ENCODE data around the gene MRPS18B.

Gene MRPS18B

DNA sequence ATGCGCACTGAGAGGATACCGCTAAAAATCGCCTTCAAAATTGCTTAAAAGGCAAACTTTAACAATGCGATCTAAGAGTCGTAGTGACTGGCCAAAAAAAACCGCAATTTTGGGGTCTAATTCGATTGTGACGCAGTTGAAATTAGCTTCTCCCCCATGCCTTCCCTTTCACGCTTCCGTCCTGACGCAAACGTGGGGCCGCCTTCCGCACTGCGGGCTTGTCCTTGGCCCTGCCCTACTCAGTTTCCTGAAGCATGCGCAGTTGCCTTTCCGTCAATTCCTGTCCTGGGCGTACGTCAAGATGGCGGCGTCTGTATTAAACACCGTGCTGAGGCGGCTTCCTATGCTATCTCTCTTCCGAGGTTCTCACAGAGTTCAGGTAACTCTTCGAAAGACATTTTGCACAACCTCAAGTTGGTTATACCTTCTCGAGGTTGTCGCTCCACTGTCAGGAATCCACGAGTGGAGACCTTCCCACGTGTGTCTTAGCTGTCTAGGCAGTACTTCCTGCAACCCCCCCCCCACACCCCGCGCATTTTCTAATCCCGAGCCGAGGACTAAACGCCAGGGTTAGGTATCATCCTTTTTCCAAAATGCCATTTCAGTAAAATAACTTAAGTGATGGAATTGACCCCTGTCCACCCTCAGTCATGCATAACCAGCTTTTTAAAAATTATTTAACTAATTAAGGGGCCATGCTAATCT lies at the start of gene MRPS18B:
Gene MRPS18B, plus strand, starts transcription at position 276 of the 705 bp plus-strand sequence. Its CDS starts 26 bp downstream, at position 302.
- peak; percentile 93 to 95 for DNase-seq

DNA sequence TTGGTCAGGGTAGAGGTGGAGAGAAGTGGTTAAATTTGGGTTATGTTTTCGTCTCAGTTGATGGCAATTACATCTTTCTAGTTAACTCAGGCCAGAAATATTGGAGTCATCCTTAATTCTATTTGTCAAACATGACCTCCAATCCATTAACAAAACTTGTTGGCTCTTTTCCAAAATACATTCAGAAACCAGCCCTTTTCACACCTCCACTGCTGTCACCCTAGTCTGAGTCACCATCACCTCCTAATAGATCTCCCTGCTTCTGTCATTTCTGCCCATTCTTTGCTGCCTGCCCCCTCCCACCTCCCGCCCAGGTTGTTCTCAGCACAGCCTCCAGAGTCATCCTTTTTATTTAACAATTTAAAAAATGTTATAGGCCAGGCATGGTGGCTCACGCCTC lies 49.4 kb upstream of the MRPS18B start:
- no peak for DNase-seq

DNA sequence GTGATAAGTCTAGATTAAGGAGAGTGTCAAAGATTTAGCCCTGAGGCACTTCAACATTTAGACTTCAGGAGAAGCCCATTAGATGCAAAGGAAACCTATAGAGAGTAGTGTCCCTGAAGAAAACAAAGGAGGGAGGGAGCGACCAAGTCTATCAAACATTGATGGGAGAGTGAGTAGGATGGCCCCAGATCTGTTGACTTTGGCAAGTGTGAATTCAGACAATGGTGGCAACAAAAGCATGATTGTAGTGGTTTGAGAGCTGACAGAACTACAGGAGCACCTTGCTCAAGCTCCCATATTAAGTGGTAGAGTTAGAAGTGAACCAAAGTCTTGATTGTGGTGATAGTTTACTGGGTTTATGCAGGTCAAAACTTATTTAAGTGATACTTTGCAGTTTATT lies 47.4 kb upstream of the MRPS18B start:
- DNase-seq, result no peak

DNA sequence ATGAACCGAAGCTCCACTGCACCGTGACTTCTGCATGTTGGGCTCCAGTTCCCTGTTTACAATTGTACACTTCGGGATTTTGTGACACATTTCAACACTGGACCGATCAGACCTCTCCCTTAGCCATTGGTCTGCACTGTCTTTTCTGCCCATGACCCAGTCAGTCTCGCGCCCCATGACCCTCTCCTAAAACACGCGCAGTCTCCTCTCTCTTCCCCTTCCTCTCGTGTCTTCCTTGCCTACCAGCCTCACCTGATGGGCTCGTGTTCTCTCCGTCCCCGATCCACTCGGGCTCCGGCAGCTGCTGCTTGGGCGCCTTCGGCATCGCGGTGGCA lies 46.9 kb upstream of the MRPS18B start:
- DNase-seq, result no peak

DNA sequence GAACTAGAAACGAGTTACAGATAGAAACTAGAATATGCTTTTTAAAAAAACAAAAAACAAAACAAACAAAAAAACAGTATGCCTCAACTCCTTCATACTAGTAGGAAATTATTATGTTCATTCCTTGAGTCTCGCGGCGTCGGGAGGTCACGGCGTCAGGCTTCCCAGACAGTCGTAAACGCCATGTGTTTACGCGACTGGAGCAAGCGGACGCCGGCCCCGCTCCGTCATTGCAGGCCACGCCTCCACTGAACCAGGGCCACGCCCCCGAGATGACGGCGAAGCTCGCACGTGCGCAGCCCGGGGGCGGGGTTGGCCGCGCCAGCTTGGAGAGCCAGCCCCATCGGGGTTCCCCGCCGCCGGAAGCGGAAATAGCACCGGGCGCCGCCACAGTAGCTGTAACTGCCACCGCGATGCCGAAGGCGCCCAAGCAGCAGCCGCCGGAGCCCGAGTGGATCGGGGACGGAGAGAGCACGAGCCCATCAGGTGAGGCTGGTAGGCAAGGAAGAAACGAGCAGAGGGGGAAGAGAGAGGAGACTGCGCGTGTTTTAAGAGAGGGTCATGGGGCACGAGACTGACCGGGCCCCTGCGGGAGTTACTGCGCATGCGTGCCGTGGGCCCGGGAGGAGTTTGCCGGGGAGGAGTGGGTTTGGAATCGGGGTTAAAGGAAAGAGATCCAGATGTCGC lies 46.4 kb upstream of the MRPS18B start, which contains the start of gene ABCF1:
Gene ABCF1, plus strand, starts transcription at position 368 of the 687 bp plus-strand sequence. Its CDS starts 46 bp downstream, at position 414.
- DNase-seq, result peak; percentile 91 to 94

DNA sequence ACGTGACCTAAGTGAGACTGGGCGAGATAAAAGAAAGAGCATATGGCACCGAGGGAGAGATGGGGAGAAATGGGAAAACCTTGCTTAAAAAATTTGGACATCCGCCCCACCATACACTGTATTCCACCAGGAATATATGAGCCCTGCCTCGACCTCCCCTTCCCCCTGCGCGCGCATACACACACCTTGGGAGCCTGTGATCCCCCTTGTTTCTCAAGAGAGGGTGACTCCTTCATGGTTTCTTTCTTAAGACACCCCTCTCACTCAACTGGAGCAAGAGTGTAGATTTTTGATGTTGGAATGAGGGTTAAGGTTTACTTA lies 45.9 kb upstream of the MRPS18B start:
- DNase-seq, result no peak

DNA sequence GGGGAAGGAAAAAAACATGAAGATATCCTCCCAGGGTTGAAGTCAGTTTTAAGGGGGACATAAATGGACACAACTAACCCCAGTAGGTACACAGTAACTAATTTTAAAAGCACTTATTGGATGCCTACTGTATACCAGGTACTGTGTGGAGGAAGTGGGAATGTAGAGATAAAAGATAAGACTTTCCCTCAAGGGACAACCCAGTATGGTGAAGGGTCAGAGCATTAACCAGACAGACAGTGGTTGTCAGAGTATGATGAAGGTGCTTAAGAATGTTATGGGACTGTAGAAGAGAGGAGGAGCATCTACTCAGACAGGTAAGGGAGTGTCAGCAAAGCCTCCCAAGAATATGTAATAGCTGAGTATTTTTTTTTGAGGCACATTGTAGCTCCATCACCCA lies 45.5 kb upstream of the MRPS18B start:
- no peak for DNase-seq

DNA sequence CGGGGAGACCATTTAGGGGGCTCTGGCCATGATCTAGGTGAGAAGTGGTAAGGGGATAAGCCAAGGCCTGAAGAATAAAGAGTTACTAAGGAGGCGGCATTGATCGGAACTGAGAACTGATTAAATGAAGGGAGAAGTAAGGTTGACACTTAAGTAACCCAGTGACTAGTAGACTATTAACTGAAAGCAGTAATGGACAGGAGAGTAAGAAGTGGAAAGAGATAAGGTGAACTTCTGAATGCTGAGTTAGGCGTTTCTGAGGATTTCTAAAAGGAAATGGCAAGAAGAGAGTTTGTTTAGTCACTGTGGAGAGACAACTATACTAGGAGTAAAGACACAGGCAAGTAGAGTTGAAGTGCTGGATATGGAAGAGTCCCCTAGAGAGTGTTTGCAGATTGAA lies 44.5 kb upstream of the MRPS18B start:
- no peak for DNase-seq

DNA sequence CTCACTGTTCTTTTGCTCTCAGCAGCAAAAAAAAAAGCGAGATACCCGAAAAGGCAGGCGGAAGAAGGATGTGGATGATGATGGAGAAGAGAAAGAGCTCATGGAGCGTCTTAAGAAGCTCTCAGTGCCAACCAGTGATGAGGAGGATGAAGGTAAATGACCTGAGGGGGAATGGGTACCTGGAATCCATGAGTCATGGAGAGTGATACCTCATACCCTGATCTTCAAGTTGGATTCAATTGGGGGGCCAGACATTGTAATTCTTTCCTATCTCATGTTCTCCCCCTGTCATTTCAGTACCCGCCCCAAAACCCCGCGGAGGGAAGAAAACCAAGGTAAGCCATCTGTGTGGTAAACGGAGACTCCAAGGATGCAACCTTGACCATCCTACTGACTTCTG lies 39.6 kb upstream of the MRPS18B start:
- DNase-seq, result no peak

DNA sequence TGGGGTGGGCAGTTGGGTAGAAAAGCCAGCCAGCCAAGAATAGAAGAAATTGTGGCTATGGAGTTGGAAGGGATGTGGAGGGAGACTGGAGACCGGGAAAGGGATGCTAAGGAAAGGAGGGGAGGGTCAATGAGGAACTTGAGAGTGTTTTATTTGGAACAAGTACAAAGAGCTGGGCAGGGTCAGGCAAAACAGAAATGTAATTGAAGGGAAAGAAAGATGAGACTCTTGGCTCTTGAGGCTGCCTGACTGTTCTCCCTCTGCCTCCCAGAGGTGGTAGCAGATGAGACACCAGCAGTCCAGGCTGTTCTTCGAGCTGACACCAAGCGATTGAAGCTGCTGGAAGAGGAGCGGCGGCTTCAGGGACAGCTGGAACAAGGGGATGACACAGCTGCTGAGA lies 33.7 kb upstream of the MRPS18B start:
- no peak for DNase-seq

DNA sequence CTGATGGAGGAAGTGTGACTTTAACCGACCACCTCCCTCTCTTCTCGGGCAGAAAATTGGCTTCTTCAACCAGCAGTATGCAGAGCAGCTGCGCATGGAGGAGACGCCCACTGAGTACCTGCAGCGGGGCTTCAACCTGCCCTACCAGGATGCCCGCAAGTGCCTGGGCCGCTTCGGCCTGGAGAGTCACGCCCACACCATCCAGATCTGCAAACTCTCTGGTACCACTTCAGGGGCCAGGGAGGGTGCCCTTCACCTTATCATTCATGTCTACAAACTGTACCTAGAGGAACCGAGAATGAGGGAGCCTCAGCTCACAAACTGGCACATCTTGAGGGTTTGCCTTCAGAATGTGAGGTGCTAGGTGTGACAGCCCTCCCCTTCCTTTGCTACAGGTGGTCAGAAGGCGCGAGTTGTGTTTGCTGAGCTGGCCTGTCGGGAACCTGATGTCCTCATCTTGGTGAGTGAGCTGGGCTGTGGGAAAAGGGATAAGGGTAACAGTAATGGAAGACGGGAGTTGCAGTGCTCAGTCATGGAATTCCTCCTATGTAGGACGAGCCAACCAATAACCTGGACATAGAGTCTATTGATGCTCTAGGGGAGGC lies 27.8 kb upstream of the MRPS18B start:
- DNase-seq, result no peak

DNA sequence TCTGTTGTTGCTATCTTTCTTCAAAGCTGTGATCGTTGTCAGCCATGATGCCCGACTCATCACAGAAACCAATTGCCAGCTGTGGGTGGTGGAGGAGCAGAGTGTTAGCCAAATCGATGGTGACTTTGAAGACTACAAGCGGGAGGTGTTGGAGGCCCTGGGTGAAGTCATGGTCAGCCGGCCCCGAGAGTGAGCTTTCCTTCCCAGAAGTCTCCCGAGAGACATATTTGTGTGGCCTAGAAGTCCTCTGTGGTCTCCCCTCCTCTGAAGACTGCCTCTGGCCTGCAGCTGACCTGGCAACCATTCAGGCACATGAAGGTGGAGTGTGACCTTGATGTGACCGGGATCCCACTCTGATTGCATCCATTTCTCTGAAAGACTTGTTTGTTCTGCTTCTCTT lies 27.1 kb upstream of the MRPS18B start:
- DNase-seq, result no peak

DNA sequence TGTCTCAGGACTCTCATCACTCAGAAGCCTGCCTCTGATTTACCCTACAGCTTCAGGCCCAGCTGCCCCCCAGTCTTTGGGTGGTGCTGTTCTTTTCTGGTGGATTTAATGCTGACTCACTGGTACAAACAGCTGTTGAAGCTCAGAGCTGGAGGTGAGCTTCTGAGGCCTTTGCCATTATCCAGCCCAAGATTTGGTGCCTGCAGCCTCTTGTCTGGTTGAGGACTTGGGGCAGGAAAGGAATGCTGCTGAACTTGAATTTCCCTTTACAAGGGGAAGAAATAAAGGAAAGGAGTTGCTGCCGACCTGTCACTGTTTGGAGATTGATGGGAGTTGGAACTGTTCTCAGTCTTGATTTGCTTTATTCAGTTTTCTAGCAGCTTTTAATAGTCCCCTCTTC lies 26.6 kb upstream of the MRPS18B start:
- DNase-seq, result no peak

DNA sequence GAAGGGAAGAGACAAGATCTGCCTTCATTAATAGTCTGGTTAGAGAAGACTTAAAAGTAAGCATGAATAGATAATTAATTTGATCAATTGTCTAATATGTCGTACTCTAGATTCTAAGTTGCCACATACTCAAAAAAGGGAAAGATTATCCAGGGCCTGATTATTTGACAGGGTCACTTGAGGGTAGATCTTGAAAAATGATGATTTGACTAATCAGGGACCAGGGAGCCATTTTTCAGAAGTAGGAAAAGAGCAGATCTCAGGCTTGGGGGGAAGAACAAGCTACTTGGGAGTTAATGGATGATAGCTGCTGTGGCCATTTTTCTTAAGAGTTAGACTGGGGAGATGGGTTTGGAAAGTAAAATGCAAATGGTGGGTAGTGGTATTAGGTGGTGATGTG lies 25.4 kb upstream of the MRPS18B start:
- DNase-seq, result no peak

DNA sequence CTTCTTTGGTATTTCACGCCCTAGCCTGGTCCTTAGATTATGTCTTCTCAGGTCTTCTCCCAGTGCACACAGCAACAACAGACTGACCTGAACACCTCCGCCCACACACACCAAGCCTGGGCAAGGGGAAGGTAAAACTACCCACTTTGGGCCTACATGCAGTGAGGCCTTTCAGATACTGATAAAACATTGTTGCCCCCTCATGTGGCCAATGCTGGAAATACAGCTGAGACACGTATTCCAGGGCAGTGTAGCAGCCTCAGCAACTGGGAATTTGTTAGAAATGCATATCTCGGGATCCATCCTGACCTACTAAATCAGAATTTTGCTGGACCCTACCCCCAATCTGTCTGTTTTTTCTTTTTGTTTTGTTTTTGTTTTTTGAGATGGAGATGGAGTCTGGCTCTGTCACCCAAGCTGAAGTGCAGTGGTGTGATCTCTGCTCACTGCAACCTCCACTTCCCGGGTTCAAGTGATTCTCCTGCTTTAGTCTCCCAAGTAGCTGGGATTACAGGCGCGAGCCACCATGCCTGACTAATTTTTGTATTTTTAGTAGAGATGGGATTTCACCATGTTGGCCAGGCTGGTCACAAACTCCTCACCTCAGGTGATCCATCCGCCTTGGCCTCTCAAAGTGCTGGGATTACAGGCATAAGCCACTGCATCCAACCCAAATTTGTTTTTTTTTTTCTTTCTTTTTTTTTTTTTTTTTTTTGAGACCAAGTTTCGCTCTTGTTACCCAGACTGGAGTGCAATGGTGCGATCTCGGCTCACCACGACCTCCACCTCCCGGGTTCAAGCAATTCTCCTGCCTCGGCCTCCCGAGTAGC lies 20.1 kb upstream of the MRPS18B start:
- peak; percentile 65 to 71 for DNase-seq

DNA sequence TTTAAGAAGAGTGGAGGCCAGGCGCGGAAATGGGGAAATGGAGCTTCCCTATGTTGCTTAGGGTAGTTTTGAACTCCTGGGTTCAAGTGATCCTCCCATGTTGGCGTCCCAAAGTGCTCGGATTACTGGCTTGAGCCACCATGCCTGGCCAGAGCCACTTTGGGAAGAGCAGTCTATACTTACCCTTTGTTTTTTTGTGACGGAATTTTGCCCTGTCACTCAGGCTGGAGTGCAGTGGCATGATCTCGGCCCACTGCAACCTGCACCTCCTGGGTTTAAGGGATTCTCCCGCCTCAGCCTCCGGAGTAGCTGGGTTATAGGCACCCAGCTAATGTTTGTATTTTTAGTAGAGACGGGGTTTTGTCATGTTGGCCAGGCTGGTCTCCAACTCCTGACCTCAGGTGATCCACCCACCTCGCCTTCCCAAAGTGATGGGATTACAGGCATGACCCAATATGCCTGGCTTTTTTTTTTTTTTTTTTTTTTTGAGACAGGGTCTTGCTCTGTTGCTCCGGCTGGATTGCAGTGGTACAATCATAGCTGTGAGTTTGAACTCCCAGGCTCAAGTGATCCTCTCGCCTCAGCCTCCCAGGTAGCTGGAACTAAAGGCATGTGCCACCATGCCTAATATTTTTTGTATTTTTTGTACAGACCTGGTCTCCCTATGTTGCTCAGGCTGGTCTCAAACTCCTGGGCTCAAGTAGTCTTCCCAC lies 18.6 kb upstream of the MRPS18B start:
- no peak for DNase-seq

DNA sequence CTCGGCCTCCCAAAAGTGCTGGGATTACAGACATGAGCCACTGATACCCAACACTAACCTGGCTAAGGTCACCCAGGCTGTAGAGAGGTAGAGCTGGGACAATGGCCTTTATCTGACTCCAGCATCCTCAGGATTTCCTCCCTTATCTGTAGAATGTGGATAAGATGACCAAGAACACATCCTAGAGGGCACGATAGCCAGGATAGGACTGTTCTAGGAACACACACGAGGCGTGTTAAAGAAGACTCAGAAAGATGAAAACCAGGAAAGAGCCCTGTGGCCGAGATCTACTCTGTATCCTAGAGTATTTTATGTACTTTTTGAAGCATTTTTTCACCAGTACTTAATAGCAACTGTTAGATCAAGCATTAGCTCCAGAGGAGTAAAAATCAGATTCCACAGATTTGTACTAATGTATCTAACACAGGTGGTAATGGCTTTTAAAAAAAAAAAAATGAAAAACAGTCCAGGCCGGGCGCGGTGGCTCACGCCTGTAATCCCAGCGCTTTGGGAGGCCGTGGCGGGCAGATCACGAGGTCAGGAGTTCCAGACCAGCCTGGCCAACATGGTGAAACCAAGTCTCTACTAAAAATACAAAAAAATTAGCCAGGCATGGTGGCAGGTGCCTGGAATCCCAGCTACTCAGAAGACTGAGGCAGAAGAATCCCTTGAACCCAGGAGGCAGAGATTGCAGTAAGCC lies 17.9 kb upstream of the MRPS18B start:
- DNase-seq, result no peak

DNA sequence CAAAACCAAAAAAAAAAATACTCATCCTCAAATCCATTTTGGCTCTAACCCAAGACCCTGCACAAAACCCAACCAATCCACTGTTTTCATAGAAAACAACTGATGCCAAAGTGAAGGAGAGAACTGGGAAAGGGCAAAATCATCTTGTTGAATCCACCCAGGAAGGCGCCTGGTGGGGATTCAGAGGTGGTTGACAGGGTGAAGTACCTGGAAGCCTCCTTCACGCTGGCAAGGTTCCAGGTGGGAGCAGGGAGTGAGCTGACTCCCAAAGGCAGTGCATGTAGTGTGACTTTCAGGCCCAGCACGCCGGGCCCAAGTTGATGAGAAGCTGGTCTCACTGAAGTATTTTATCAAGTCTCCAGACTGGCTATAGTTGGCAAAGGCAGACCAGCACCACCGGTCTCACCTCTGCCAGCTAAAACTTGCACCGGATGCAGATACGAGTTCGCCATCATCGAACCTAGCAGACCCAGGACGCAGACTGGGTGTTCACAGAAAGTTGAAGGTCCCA lies 17.1 kb upstream of the MRPS18B start:
- no peak for DNase-seq

DNA sequence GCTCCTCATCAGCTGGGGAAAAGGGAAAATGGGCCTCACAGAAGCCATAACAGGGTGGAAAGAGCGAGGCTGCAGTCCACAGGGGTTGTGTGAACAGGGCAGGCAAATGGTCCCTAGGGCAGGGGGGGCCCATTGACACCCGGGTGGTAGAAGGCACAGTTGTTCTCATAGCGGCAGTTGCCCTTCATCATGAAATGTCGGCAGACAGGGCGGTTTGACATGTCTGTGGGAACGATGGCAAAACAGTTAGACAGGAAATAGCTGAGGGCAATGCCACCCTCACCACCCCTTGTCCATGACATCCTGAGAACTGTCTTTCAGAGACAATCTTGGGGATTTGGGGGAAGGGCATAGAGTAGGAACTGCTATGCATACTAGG lies 16.2 kb upstream of the MRPS18B start:
- DNase-seq, result no peak

DNA sequence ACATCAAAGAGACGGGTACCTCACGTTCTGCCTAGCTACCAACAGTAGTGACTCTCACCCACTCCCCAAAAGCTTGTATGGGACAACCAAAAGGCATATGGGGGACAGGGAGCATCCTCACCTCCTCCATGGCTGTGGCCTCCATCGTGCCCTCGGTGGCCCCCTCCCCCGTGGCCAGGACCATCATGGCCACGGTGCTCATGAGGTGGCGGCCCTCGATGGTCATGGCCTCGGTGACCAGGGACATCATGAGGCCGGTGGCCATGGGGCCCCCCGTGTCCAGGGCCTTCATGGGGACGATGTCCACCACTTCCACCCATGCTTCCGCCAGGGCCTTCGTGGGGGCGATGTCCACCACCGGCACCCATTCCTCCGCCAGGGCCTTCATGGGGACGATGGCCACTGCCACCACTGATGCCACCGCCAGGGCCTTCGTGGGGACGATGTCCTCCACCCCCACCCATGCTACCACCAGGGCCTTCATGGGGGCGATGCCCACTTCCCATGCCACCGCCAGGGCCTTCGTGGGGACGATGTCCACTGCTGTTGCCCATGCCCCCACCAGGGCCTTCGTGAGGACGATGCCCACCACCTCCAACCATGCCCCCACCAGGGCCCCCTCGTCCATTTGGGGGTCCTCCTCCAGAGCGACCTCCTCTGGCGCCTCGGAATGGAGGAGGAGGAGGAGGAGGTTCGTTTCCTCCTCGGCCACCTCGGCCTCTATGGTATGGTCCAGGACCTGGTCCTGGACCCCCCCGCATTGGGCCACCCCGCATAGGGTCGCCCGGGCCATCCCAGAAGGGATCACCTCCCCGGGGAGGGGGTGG lies 15.6 kb upstream of the MRPS18B start:
- DNase-seq, result no peak

DNA sequence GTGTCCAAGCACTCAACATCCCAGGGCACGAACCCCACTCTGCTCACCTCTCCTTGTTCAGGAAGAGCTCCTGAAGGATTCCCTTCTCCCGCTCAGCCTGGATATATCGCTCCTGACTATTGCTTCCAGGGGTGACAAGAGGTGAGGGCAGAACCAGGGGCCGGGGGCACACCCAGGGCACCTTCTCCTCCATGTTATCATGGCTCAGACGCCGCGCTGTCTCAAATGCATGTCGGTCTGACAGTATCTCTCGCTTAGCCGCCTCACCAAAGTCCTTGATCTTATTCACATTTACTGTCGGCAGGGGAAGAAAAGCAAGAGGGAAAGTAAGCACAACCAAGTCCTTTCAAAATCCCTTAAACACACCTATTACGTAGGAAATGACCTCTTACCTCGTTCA lies 13.7 kb upstream of the MRPS18B start:
- no peak for DNase-seq
